ENCODE data around the gene CTNNA3. TPM values are rescaled to one million over a fixed set of nuclear protein-coding genes. Genes with fewer than 3 reads are reported as not detected.

The CTNNA3 gene
- polyA plus RNA-seq, 1 donor from 2014 or later, result 0.14 TPM

DNA sequence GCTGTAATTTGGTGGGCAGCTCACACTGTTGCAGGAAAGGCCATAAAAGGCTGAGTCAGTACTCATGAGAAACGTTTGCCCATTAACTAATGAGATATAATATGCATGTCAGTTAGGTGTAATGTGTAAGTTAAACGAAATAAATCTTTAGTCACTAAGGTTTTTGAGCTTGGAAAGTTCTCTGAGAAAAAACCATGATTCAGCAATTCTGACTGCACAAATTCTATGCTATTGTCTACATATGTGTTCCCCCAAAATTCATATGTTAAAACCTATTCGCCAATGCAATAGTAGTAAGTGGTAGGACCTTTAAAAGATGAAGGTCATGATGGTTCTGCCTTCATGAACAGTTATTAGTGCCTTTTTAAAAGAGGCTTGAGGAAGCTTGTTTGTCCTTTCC is 1329.8 kb downstream of the CTNNA3 start:
- Histone ChIP-seq H3F3A (ENCODE audit: insufficient read depth, low read length, poor library complexity, severe bottlenecking) (no peaks in the 10 kb centered on the region), H4K20me1 (ENCODE audit: insufficient read depth) (no peaks in the 10 kb centered on the region), H3K27me3 (ENCODE audit: insufficient read depth, low read depth, low read length) (no peaks in the 10 kb centered on the region), H3K4me3 (ENCODE audit: low read length) (no peak overlapping the region), H3K9ac (ENCODE audit: low read length) (no peak overlapping the region), H3K27ac (ENCODE audit: low read length) (no peak overlapping the region), H3K4me2 (ENCODE audit: low read length) (no peak overlapping the region), H2AFZ (ENCODE audit: low read depth, low read length) (no peak overlapping the region), H3K36me3 (ENCODE audit: insufficient read depth, low read length) (no peaks in the 10 kb centered on the region), H3K9me2 (ENCODE audit: insufficient read depth, low read length) (no peaks in the 10 kb centered on the region), H3K9me3 (ENCODE audit: low read length) (no peaks in the 10 kb centered on the region), H3K79me2 (replicated peaks; ENCODE audit: insufficient read depth, low read length) (no peaks in the 10 kb centered on the region)
- no peak for TF ChIP-seq TAF1 (IDR thresholded peaks at IDR 0.05; ENCODE audit: low read depth)
- no peak for TF ChIP-seq POLR2AphosphoS5 (IDR thresholded peaks at IDR 0.05)
- TF ChIP-seq MXI1 (conservative IDR thresholded peaks at IDR 0.05; ENCODE audit: poor library complexity, severe bottlenecking), result no peak
- TF ChIP-seq RAD21 (conservative IDR thresholded peaks at IDR 0.05), result no peak
- TF ChIP-seq, protein P1, sequence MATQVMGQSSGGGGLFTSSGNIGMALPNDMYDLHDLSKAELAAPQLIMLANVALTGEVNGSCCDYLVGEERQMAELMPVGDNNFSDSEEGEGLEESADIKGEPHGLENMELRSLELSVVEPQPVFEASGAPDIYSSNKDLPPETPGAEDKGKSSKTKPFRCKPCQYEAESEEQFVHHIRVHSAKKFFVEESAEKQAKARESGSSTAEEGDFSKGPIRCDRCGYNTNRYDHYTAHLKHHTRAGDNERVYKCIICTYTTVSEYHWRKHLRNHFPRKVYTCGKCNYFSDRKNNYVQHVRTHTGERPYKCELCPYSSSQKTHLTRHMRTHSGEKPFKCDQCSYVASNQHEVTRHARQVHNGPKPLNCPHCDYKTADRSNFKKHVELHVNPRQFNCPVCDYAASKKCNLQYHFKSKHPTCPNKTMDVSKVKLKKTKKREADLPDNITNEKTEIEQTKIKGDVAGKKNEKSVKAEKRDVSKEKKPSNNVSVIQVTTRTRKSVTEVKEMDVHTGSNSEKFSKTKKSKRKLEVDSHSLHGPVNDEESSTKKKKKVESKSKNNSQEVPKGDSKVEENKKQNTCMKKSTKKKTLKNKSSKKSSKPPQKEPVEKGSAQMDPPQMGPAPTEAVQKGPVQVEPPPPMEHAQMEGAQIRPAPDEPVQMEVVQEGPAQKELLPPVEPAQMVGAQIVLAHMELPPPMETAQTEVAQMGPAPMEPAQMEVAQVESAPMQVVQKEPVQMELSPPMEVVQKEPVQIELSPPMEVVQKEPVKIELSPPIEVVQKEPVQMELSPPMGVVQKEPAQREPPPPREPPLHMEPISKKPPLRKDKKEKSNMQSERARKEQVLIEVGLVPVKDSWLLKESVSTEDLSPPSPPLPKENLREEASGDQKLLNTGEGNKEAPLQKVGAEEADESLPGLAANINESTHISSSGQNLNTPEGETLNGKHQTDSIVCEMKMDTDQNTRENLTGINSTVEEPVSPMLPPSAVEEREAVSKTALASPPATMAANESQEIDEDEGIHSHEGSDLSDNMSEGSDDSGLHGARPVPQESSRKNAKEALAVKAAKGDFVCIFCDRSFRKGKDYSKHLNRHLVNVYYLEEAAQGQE (IDR thresholded peaks at IDR 0.05; ENCODE audit: borderline replicate concordance), result no peak
- no peak for TF ChIP-seq SMC3 (conservative IDR thresholded peaks at IDR 0.05; ENCODE audit: poor library complexity)
- TF ChIP-seq EZH2 (IDR thresholded peaks at IDR 0.05; ENCODE audit: borderline replicate concordance, insufficient read depth, low read length, poor library complexity, severe bottlenecking), result no peak
- TF ChIP-seq, protein P2, sequence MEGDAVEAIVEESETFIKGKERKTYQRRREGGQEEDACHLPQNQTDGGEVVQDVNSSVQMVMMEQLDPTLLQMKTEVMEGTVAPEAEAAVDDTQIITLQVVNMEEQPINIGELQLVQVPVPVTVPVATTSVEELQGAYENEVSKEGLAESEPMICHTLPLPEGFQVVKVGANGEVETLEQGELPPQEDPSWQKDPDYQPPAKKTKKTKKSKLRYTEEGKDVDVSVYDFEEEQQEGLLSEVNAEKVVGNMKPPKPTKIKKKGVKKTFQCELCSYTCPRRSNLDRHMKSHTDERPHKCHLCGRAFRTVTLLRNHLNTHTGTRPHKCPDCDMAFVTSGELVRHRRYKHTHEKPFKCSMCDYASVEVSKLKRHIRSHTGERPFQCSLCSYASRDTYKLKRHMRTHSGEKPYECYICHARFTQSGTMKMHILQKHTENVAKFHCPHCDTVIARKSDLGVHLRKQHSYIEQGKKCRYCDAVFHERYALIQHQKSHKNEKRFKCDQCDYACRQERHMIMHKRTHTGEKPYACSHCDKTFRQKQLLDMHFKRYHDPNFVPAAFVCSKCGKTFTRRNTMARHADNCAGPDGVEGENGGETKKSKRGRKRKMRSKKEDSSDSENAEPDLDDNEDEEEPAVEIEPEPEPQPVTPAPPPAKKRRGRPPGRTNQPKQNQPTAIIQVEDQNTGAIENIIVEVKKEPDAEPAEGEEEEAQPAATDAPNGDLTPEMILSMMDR (IDR thresholded peaks at IDR 0.05; ENCODE audit: poor library complexity, severe bottlenecking), result no peak
- TF ChIP-seq EP300 (conservative IDR thresholded peaks at IDR 0.05; ENCODE audit: poor library complexity, severe bottlenecking), result no peak

DNA sequence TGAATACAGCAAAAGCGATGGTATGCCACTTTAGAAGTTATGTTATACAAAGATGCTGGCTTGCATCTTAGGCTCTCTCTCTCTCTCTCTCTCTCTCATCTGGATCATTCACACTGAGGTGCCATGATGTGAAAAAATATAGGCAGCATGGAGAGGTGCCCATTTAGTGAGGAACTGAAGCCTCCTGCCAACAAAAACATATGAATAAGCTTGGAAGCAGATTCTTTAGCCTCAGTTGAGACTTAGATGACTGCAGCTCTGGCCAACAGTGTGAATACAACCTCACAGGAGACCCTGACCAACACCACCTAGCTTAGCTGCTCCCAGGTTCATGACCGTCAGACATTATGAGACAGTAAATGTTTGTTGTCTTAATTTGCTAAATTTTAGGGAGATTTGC is 1330.3 kb downstream of the CTNNA3 start:
- H4K20me1 ChIP-seq (ENCODE audit: insufficient read depth), result no peaks in the 10 kb centered on the region
- H3K9me2 ChIP-seq (ENCODE audit: insufficient read depth, low read length), result no peaks in the 10 kb centered on the region
- no peaks in the 10 kb centered on the region for H3K27me3 ChIP-seq (ENCODE audit: insufficient read depth, low read depth, low read length)
- H3K9ac ChIP-seq (ENCODE audit: low read length), result no peak overlapping the region
- no peak overlapping the region for H3K27ac ChIP-seq (ENCODE audit: low read length)
- H2AFZ ChIP-seq (ENCODE audit: low read depth, low read length), result no peak overlapping the region
- no peak overlapping the region for H3K4me3 ChIP-seq (ENCODE audit: low read length)
- H3K79me2 ChIP-seq (replicated peaks; ENCODE audit: insufficient read depth, low read length), result no peaks in the 10 kb centered on the region
- H3K36me3 ChIP-seq (ENCODE audit: insufficient read depth, low read length), result no peaks in the 10 kb centered on the region
- TF ChIP-seq MXI1 (conservative IDR thresholded peaks at IDR 0.05; ENCODE audit: poor library complexity, severe bottlenecking) (no peak), SMC3 (conservative IDR thresholded peaks at IDR 0.05; ENCODE audit: poor library complexity) (no peak), RAD21 (conservative IDR thresholded peaks at IDR 0.05) (no peak), POLR2AphosphoS5 (IDR thresholded peaks at IDR 0.05) (no peak), EP300 (conservative IDR thresholded peaks at IDR 0.05; ENCODE audit: poor library complexity, severe bottlenecking) (no peak), TAF1 (IDR thresholded peaks at IDR 0.05; ENCODE audit: low read depth) (no peak), EZH2 (IDR thresholded peaks at IDR 0.05; ENCODE audit: borderline replicate concordance, insufficient read depth, low read length, poor library complexity, severe bottlenecking) (no peak)
- TF ChIP-seq, protein P1 (IDR thresholded peaks at IDR 0.05; ENCODE audit: borderline replicate concordance), result no peak
- TF ChIP-seq, protein P2 (IDR thresholded peaks at IDR 0.05; ENCODE audit: poor library complexity, severe bottlenecking), result no peak
- H3K9me3 ChIP-seq (ENCODE audit: low read length), result no peaks in the 10 kb centered on the region
- no peaks in the 10 kb centered on the region for H3F3A ChIP-seq (ENCODE audit: insufficient read depth, low read length, poor library complexity, severe bottlenecking)
- no peak overlapping the region for H3K4me2 ChIP-seq (ENCODE audit: low read length)
